ENCODE data around the gene MPPED1.

DNA sequence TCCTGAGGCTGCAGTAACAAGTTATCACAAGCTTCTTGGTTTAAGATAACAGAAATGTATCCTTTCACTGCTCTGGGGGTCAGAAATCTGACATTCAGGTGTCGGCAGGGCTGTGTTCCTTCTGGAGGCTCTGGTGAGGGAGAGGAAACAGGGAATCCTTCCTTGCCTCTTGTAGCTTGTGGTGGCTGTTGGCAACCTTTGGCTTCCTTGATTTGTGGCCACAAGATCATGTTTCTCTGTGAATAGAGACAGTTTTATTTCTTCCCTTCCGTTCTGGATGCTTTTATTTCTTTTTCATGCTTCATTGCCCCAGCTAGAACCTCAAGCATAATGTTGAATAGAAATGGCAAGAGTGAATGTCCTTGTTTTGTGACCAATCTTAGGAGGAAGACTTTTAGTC, 44.0 kb downstream of the MPPED1 start:
- no peak for TF ChIP-seq POLR2A (IDR thresholded peaks at IDR 0.05)
- TF ChIP-seq, protein P1, sequence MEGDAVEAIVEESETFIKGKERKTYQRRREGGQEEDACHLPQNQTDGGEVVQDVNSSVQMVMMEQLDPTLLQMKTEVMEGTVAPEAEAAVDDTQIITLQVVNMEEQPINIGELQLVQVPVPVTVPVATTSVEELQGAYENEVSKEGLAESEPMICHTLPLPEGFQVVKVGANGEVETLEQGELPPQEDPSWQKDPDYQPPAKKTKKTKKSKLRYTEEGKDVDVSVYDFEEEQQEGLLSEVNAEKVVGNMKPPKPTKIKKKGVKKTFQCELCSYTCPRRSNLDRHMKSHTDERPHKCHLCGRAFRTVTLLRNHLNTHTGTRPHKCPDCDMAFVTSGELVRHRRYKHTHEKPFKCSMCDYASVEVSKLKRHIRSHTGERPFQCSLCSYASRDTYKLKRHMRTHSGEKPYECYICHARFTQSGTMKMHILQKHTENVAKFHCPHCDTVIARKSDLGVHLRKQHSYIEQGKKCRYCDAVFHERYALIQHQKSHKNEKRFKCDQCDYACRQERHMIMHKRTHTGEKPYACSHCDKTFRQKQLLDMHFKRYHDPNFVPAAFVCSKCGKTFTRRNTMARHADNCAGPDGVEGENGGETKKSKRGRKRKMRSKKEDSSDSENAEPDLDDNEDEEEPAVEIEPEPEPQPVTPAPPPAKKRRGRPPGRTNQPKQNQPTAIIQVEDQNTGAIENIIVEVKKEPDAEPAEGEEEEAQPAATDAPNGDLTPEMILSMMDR (IDR thresholded peaks at IDR 0.05) = no peak
